HT1080 (cell line): Measurements from ENCODE around the gene RBMS2. TPM values are rescaled to one million over a fixed set of nuclear protein-coding genes. Genes with fewer than 3 reads are reported as not detected.
"Not testable (repeated sequence)": the region's sequence is repeated elsewhere in the genome, so short reads cannot be mapped to it uniquely, and the experiment has no call there.

Experiments used
- DNase-seq: peaks from one replicate; pipeline ENCODE4 v3.0.0-alpha.2; 2015; ENCODE audit warnings: low read depth
- total RNA-seq: library from RNA; depleted of rRNA; stranded (reverse); fragments of >200 nt; shearing (Covaris generic); gene quantifications from 2 replicates; pipeline ENCODE4 v1.2.3, GENCODE V29; 2014

Gene RBMS2
- total RNA-seq, 1 experiment from 2014 or later, result 33.3 TPM

- DNase-seq, result not testable (repeated sequence)
Measured at GRCh38 chr12:56514014-56514318, 7.7 kb upstream of the RBMS2 start.

GRCh38 chr12:56517854-56518253, 3.8 kb upstream of the RBMS2 start:
- no peak for DNase-seq

GRCh38 chr12:56518570-56518969, 3.0 kb upstream of the RBMS2 start:
- DNase-seq, result peak; percentile 86

GRCh38 chr12:56520048-56520447, 1.6 kb upstream of the RBMS2 start:
- peak; percentile 39 for DNase-seq

GRCh38 chr12:56520506-56520905, 1.1 kb upstream of the RBMS2 start:
- DNase-seq, result no peak

- DNase-seq, result no peak
Measured at GRCh38 chr12:56521209-56521589, 421 bp upstream of the RBMS2 start.

- DNase-seq, result peak; percentile 30
Measured at GRCh38 chr12:56522411-56523193, 982 bp downstream of the RBMS2 start.

GRCh38 chr12:56528846-56529245, 7.2 kb downstream of the RBMS2 start:
- DNase-seq, result no peak

GRCh38 chr12:56529656-56530055, 8.0 kb downstream of the RBMS2 start:
- no peak for DNase-seq

- DNase-seq, result no peak
Measured at GRCh38 chr12:56530390-56531055, 8.9 kb downstream of the RBMS2 start.

GRCh38 chr12:56537546-56537945, 15.9 kb downstream of the RBMS2 start:
- no peak for DNase-seq

- no peak for DNase-seq
Measured at GRCh38 chr12:56541631-56542030, 20.0 kb downstream of the RBMS2 start.

- no peak for DNase-seq
Measured at GRCh38 chr12:56542164-56542563, 20.5 kb downstream of the RBMS2 start.

- no peak for DNase-seq
Measured at GRCh38 chr12:56545023-56545604, 23.5 kb downstream of the RBMS2 start.

- DNase-seq, result no peak
Measured at GRCh38 chr12:56546680-56547079, 25.1 kb downstream of the RBMS2 start.

- DNase-seq, result no peak
Measured at GRCh38 chr12:56551070-56551469, 29.4 kb downstream of the RBMS2 start.

- DNase-seq, result peak; percentile 39
Measured at GRCh38 chr12:56565510-56566101, 44.0 kb downstream of the RBMS2 start.

GRCh38 chr12:56568146-56568545, 46.5 kb downstream of the RBMS2 start:
- DNase-seq, result no peak

- no peak for DNase-seq
Measured at GRCh38 chr12:56571121-56571520, 49.5 kb downstream of the RBMS2 start.

- no peak for DNase-seq
Measured at GRCh38 chr12:56572288-56572687, 50.7 kb downstream of the RBMS2 start.

- DNase-seq, result peak; percentile 71
Measured at GRCh38 chr12:56574210-56574609, 52.6 kb downstream of the RBMS2 start.

GRCh38 chr12:56577248-56577647, 55.6 kb downstream of the RBMS2 start:
- DNase-seq, result not testable (repeated sequence)
